GM12878 (cell line): ENCODE data around the gene DHRS7B. TPM values are rescaled to one million over a fixed set of nuclear protein-coding genes. Genes with fewer than 3 reads are reported as not detected.
"Not testable (repeated sequence)": the region's sequence is repeated elsewhere in the genome, so short reads cannot be mapped to it uniquely, and the experiment has no call there.

Source experiments
- ATAC-seq: fragments of 200-7000 bp; cut with Tn5 transposase; 3 replicates; pipeline ENCODE4 v1.9.1; 2020; ENCODE audit warnings: mild to moderate bottlenecking, moderate library complexity
- BruUV-seq: library from RNA; stranded (reverse); fragments of 400-500 nt; replicated peaks from 2 replicates; lab custom pipeline; 2021; lab: Mats Ljungman, UMichigan
- CTCF ChIA-PET: fragments of 300-600 bp; sonication (Branson Sonifier 250); formaldehyde crosslinking; extraction: SDS; loops from one replicate; lab custom pipeline; 2021; ENCODE audit warnings: inconsistent platforms; lab: Yijun Ruan, JAX
- POLR2A ChIA-PET: fragments of 350-600 bp; formaldehyde crosslinking; extraction: SDS; loops from one replicate; lab custom pipeline; 2021; ENCODE audit warnings: inconsistent platforms; lab: Charles Lee
- RAD21 ChIA-PET: fragments of 300-600 bp; sonication (Branson Sonifier 250); formaldehyde crosslinking; loops from one replicate; lab custom pipeline; 2023; ENCODE audit warnings: antibody characterized with exemption; ENCODE audit not compliant: unreplicated experiment; lab: Charles Lee
- SMC1A ChIA-PET: fragments of 300-600 bp; sonication (Branson Sonifier 250); formaldehyde crosslinking; loops from one replicate; lab custom pipeline; 2023; ENCODE audit not compliant: unreplicated experiment, uncharacterized antibody; lab: Charles Lee
- DNase-seq: peaks from one replicate; pipeline ENCODE4 v3.0.0-alpha.2; 2011; ENCODE audit warnings: low read depth, low spot score
- FAIRE-seq: peaks from 3 replicates; lab custom pipeline; 2011; peaks lifted over from hg19 to GRCh38; lab: Jason Lieb, UNC
- H2AFZ ChIP-seq: 2 replicates; pipeline ENCODE4 v1.6.0; 2011; ENCODE audit warnings: low read depth, low read length, control low read depth; ENCODE audit not compliant: control insufficient read depth
- H3K27ac ChIP-seq: 2 replicates; pipeline ENCODE4 v1.5.1; 2011; ENCODE audit warnings: control low read depth; ENCODE audit not compliant: control insufficient read depth, insufficient read depth
- H3K27me3 ChIP-seq, 2 experiments: replicated peaks in 1 of 2; 2 replicates each; pipeline versions ENCODE4 v1.6.0 to v1.6.1; 2011; ENCODE audit warnings: low read length in 1 of 2; ENCODE audit not compliant: control insufficient read depth in 2 of 2, insufficient read depth in 2 of 2
- H3K36me3 ChIP-seq, 2 experiments: 2 replicates each; pipeline ENCODE4 v1.5.1; 2011; ENCODE audit warnings: low read length in 1 of 2; ENCODE audit not compliant: control insufficient read depth in 2 of 2, insufficient read depth in 2 of 2
- H3K4me1 ChIP-seq: 2 replicates; pipeline ENCODE4 v1.6.1; 2011; ENCODE audit warnings: mild to moderate bottlenecking, low read length, moderate library complexity, mixed read lengths; ENCODE audit not compliant: control insufficient read depth, insufficient read depth
- H3K4me2 ChIP-seq: 2 replicates; pipeline ENCODE4 v1.6.0; 2011; ENCODE audit warnings: control low read depth; ENCODE audit not compliant: control insufficient read depth, insufficient read depth
- H3K4me3 ChIP-seq: fragments of 200-600 bp; sonication (generic); 2 replicates; pipeline ENCODE4 v1.5.1; 2016
- H3K79me2 ChIP-seq: 2 replicates; pipeline ENCODE4 v1.6.0; 2011; ENCODE audit warnings: low read length; ENCODE audit not compliant: control insufficient read depth, insufficient read depth
- H3K9ac ChIP-seq: 2 replicates; pipeline ENCODE4 v1.8.0; 2011; ENCODE audit warnings: low read length, control low read depth, mixed read lengths; ENCODE audit not compliant: control insufficient read depth, insufficient read depth
- H3K9me3 ChIP-seq: replicated peaks from 3 replicates; pipeline ENCODE4 v1.5.1; 2011; ENCODE audit warnings: mild to moderate bottlenecking, low read length; ENCODE audit not compliant: control insufficient read depth, insufficient read depth
- H4K20me1 ChIP-seq: 2 replicates; pipeline ENCODE4 v1.6.0; 2011; ENCODE audit not compliant: control insufficient read depth, insufficient read depth
- CREM ChIP-seq: IDR thresholded peaks from 2 replicates; pipeline ENCODE4 v1.6.1; 2014; ENCODE audit warnings: antibody characterized with exemption, low read depth
- NR2F1 ChIP-seq: fragments of 450-650 bp; conservative IDR thresholded peaks from 2 replicates; pipeline ENCODE4 v1.6.1; 2017; ENCODE audit warnings: mild to moderate bottlenecking
- POU2F2 ChIP-seq: IDR thresholded peaks from 3 replicates; pipeline ENCODE4 v1.6.1; 2011; ENCODE audit warnings: low read depth, mild to moderate bottlenecking, low read length, borderline replicate concordance
- RAD51 ChIP-seq: fragments of 450-650 bp; IDR thresholded peaks from 2 replicates; pipeline ENCODE4 v1.6.1; 2016; ENCODE audit warnings: moderate library complexity, mild to moderate bottlenecking, inconsistent platforms
- SUZ12 ChIP-seq: fragments of 200-600 bp; sonication (generic); IDR thresholded peaks from one replicate; pipeline ENCODE4 v1.6.1; 2018; ENCODE audit warnings: antibody characterized with exemption, mild to moderate bottlenecking; ENCODE audit not compliant: unreplicated experiment
- ZZZ3 ChIP-seq: IDR thresholded peaks from 2 replicates; pipeline ENCODE4 v1.6.1; 2011; ENCODE audit warnings: low read depth; ENCODE audit not compliant: control insufficient read depth, insufficient read length
- WGBS: methylation state at CpG from one replicate; pipeline ENCODE4 v1.1.6; 2016; ENCODE audit warnings: low lambda C conversion rate; ENCODE audit not compliant: insufficient replicate concordance, insufficient coverage; ENCODE audit errors: missing lambda C conversion rate; 5-methylcytosine and 5-hydroxymethylcytosine counted together
- in situ Hi-C: fragments of 300-500 bp; cut with MboI; formaldehyde crosslinking; loops from 9 replicates; pipeline ENCODE4 v1.14.3; 2018; ENCODE audit warnings: mixed read lengths
- intact Hi-C: fragments of 100-400 bp; cut with micrococcal nuclease; formaldehyde crosslinking; loops from one replicate; pipeline ENCODE4 v1.14.2; 2022; ENCODE audit not compliant: unreplicated experiment
- polyA plus RNA-seq, 11 experiments: library from polyadenylated mRNA; depleted of rRNA in 4 of 11; unstranded in 6 of 11; stranded (reverse) in 5 of 11; fragments of >200 nt; fragmentation: Nextera tagmentation in 4 of 11; fragmentation: Illumina TruSeq in 1 of 11; extraction: Ambion mirVana in 4 of 11; extraction: Trizol in 1 of 11; gene quantifications; 1 replicate in 1 of 11; 2 replicates in 10 of 11; pipeline versions ENCODE4 v1.2.1 to v1.2.3, GENCODE V29; 2011 to 2016; ENCODE audit warnings: inconsistent platforms in 2 of 11, missing spikeins in 2 of 11, low read depth in 1 of 11
- total RNA-seq, 4 experiments: library from RNA; depleted of rRNA in 3 of 4; stranded (reverse); fragments of >200 nt in 3 of 4; fragmentation: Illumina TruSeq in 1 of 4; extraction: Trizol in 1 of 4; gene quantifications; 2 replicates each; pipeline versions ENCODE4 v1.2.1 to v1.2.3, GENCODE V29; 2013 to 2021
- TF ChIP-seq, protein P1 (sequence below): fragments of 450-650 bp; IDR thresholded peaks from 2 replicates; pipeline ENCODE4 v1.6.1; 2017; ENCODE audit warnings: low read depth, mild to moderate bottlenecking, moderate library complexity
- TF ChIP-seq, protein P2 (sequence below): IDR thresholded peaks from 2 replicates; pipeline ENCODE4 v1.6.1; 2011; ENCODE audit warnings: mild to moderate bottlenecking, low read depth, low read length, moderate library complexity; ENCODE audit not compliant: insufficient replicate concordance

Gene DHRS7B
- total and polyA plus RNA-seq, 10 of the 15 experiments (the other 5 are each of a cell fraction or from before 2014, with no cell fraction given): 11.1 to 35.6 (median 23.0) TPM

DNA sequence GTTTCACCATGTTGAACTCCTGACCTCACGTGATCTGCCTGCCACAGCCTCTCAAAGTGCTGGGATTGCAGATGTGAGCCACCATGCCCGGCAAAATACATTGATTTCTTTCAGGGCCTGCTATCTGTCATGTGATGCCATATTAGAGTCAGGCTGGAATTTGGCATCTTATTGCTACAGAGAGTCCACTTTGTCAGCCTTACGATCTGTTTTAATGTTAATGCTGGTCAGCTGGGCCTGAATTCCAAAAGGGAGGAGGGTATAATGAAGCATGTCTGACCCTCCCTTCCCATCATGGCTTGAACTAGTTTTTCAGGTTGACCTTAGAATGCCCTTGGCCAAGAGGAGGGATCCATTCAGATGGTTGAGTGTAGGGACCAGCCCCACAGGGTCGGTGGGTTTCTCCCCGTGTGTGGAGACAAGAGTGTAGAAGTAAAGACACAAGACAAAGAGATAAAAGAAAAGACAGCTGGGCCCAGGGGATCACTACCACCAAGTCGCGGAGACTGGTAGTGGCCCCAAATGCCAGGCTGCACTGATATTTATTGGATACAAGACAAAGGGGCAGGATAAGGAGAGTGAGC lies 19.6 kb upstream of the DHRS7B start:
- H3K27ac ChIP-seq, H3K27me3 ChIP-seq, H4K20me1 ChIP-seq, POLR2A ChIA-PET, SMC1A ChIA-PET, H3K9me3 ChIP-seq, H3K36me3 ChIP-seq, intact Hi-C loops, H3K4me3 ChIP-seq, H2AFZ ChIP-seq, FAIRE-seq, in situ Hi-C loops, BruUV-seq, ATAC-seq, RAD21 ChIA-PET, H3K4me2 ChIP-seq, DNase-seq, H3K4me1 ChIP-seq, H3K79me2 ChIP-seq, CTCF ChIA-PET, H3K9ac ChIP-seq: not testable (repeated sequence)
- 56% methylated on average over 7 of the region's 7 CpGs for WGBS

DNA sequence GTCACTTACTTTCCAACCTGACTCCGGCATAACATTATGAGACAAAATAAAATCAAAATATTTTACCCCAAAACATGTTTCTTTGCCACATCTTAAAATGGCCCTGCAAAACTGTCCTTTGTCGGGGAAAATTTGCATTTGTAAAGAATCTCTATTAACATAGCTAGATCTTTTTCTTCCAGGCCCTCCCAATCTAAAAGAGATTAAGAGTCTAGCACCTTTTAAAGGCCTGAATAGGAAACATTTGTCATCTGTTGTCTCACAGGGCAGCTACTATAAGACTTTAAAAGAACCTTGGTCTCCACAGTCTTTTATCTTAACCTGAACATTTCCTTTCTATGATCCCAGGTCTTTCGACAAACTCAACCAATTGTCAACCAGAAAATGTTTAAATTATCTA lies 18.1 kb upstream of the DHRS7B start:
- DNase-seq (no peak), ATAC-seq (no peak), FAIRE-seq (no peak)
- Histone ChIP-seq H3K27ac (no peak overlapping the region), H2AFZ (no peak overlapping the region), H3K79me2 (no peaks in the 10 kb centered on the region), H3K4me3 (no peak overlapping the region), H3K9ac (no peak overlapping the region), H3K4me1 (no peaks in the 10 kb centered on the region)
- POLR2A ChIA-PET: interaction anchor here (0.9 kb wide), 1 partner anchor 10 kb away, joined by 3 read pairs; no protein-coding TSS in a partner anchor
- 50% methylated on average over 3 of the region's 3 CpGs for WGBS
- TF ChIP-seq, protein P1, sequence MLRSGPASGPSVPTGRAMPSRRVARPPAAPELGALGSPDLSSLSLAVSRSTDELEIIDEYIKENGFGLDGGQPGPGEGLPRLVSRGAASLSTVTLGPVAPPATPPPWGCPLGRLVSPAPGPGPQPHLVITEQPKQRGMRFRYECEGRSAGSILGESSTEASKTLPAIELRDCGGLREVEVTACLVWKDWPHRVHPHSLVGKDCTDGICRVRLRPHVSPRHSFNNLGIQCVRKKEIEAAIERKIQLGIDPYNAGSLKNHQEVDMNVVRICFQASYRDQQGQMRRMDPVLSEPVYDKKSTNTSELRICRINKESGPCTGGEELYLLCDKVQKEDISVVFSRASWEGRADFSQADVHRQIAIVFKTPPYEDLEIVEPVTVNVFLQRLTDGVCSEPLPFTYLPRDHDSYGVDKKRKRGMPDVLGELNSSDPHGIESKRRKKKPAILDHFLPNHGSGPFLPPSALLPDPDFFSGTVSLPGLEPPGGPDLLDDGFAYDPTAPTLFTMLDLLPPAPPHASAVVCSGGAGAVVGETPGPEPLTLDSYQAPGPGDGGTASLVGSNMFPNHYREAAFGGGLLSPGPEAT: no peak
- TF ChIP-seq NR2F1 (no peak), POU2F2 (no peak), SUZ12 (no peak), ZZZ3 (no peak), CREM (no peak), RAD51 (no peak)
- TF ChIP-seq, protein P2, sequence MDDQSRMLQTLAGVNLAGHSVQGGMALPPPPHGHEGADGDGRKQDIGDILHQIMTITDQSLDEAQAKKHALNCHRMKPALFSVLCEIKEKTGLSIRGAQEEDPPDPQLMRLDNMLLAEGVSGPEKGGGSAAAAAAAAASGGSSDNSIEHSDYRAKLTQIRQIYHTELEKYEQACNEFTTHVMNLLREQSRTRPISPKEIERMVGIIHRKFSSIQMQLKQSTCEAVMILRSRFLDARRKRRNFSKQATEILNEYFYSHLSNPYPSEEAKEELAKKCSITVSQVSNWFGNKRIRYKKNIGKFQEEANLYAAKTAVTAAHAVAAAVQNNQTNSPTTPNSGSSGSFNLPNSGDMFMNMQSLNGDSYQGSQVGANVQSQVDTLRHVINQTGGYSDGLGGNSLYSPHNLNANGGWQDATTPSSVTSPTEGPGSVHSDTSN: no peak
- TF ChIP-seq, all 136 proteins: peak for 0
- SMC1A ChIA-PET: no interaction called here
- no peaks in the 10 kb centered on the region for H3K9me3 ChIP-seq
- H3K4me2 ChIP-seq: no peak overlapping the region
- H3K36me3 ChIP-seq: no peaks in the 10 kb centered on the region
- no peaks in the 10 kb centered on the region for H3K27me3 ChIP-seq
- intact Hi-C loops: no loop called here
- in situ Hi-C loops: no loop called here
- H4K20me1 ChIP-seq: no peaks in the 10 kb centered on the region
- no TSS peak for BruUV-seq
- RAD21 ChIA-PET: no interaction called here
- CTCF ChIA-PET: interaction anchor here (0.8 to 2.3 kb wide), 8 partner anchors 8 to 405 kb away, joined by 3 to 16 read pairs (median 6); no protein-coding TSS in a partner anchor
